ENCODE measurements around the gene PTPRD.

- TF ChIP-seq CTCF (IDR thresholded peaks at IDR 0.05; ENCODE audit: insufficient read depth, low read length, poor library complexity, severe bottlenecking) (no peak), EZH2phosphoT487 (conservative IDR thresholded peaks at IDR 0.05; ENCODE audit: low read length) (no peak)
These were observed 1885.6 kb downstream of the PTPRD start for GRCh38 chr9:8727191-8727590.
